ENCODE results near the gene KLF2.
A peak's percentile ranks its signal among the peaks of the same experiment; 100 is the strongest.

Gene KLF2

DNA sequence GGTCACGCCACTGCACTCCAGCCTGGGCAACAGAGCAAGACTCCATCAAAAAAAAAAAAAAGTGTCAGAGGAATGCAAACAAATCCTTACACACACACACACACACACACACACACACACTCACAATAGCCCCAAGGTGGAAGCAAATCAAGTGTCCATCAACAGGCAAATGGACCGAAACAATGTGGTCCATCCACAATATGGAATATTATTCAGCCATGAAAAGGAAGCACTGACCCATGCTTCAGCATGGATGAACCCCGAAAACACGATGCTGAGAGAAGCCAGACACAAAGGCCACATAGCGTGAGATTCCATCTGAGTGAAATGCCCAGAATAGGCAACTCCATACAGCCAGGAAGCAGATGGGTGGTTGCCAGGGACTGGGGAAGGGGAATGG, 16.5 kb upstream of the KLF2 start:
- no peak for DNase-seq

DNA sequence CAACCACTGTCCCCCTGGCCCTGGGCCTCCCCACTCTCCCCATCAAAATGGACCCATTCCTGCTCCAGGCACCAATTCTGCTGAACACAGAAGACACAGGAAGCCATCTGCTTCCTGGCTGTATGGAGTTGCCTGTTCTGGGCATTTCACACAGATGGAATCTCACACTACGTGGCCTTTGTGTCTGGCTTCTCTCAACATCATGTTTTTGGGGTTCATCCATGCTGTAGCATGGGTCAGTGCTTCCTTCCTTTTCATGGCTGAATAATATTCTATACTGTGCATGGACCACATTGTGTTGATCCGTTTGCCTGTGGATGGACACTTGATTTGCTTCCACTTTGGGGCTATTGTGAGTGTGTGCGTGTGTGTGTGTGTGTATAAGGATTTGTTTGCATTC, 15.0 kb upstream of the KLF2 start:
- DNase-seq = no peak

- DNase-seq = no peak
These were observed 8.7 kb upstream of the KLF2 start for GRCh38 chr19:16315825-16316505.

- DNase-seq = no peak
These were observed 8.1 kb upstream of the KLF2 start for GRCh38 chr19:16316506-16316882.

- no peak for DNase-seq
These were observed 5.1 kb upstream of the KLF2 start for GRCh38 chr19:16319481-16319880.

DNA sequence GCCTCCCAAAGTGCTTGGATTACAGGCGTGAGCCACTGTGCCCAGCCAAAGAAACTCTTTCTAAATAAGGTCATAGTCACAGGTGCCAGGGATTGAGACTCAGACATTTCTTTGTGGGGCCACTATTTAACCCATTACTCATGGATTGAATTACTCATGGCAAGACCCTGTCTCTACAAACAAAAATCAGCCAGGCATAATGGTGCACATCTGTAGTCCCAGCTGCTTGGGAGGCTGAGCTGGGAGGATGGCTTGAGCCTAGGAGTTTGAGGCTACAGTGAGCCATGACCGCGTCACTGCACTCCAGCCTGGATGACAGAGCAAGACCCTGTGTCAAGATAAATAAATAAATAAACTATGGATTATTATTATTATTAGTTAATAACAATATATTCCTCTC, 3.6 kb upstream of the KLF2 start:
- no peak for DNase-seq

- DNase-seq = peak; percentile 36
These were observed 518 bp downstream of the KLF2 start for GRCh38 chr19:16325161-16325527.

DNA sequence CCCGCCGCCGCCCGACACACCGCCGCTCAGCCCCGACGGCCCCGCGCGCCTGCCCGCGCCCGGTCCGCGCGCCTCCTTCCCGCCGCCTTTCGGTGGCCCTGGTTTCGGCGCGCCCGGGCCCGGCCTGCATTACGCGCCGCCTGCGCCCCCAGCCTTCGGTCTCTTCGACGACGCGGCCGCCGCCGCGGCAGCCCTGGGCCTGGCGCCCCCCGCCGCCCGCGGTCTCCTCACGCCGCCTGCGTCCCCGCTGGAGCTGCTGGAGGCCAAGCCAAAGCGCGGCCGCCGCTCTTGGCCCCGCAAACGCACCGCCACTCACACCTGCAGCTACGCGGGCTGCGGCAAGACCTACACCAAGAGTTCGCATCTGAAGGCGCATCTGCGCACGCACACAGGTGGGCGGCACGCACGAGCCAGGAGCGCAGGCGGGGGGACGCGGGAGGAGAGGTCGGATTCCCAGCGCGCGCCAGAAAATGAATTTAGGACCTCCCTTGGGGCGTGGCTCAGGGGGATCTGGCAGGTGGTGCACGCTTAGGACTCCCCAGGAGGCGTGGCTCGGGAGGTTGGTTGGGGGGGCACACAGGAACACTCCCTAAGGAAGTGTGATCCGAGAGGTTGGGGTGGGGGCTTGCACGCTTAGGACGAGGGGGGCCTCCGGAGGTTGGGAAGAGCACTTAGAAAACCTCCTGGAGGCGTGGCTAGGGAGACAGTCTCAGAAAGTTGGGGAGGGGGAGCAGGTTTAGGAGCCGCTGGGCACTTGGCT, 1.2 kb downstream of the KLF2 start:
- DNase-seq = peak; percentile 23

GRCh38 chr19:16326401-16327168, 2.0 kb downstream of the KLF2 start:
- peak; percentile 15 for DNase-seq

- no peak for DNase-seq
These were observed 2.5 kb downstream of the KLF2 start for GRCh38 chr19:16327169-16327475.

DNA sequence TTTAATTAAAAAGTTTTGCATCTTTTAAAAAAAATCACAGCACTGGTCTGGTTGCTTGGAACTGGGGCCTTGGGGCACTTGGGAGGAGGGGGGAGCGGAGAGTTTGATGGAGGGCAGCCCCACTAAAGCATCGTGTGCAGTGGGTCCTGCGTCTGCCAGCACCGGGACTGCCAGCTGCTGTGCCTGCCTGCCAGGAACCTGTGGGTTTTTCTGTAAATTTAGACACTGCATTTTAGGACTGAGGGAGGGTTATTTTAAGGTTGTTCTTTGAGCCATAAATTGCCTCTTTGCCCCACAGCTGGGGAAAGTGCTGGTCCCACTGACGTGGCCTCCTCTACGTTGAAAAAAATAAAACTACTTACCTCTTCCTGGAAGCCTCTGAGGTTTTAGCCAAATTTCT, 2.9 kb downstream of the KLF2 start:
- no peak for DNase-seq

GRCh38 chr19:16327911-16328823, 3.5 kb downstream of the KLF2 start:
- peak; percentile 75 for DNase-seq

- peak; percentile 21 for DNase-seq
These were observed 4.3 kb downstream of the KLF2 start for GRCh38 chr19:16328824-16329482.

GRCh38 chr19:16330368-16330801, 5.8 kb downstream of the KLF2 start:
- DNase-seq = peak; percentile 92

GRCh38 chr19:16330806-16331690, 6.4 kb downstream of the KLF2 start:
- DNase-seq = peak; percentile 18

DNA sequence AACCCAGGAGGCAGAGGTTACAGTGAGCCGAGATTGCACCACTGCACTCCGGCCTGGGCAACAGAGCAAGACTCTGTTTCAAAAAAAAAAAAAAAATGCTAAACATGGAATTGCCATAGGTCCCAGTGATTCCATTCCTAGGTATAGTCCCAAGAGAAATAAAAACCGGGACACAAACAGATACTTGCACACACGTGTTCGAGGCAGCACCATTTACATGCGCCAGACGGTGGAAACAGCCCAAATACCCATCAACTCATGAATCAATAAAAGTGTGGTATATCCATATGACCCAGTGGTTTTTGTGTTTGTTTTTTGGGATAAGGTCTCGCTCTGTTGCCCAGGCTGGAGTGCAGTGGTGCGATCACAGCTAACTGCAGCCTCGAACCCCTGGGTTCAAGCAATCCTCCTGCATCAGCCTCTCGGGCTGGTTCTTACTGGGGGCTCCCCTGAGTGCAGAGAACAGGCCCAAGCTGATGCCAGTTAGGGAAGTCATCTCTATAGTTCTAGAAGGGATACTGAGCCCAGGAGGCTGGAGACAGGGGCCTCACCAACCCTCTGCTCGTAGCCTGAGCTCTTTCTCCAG, 8.5 kb downstream of the KLF2 start:
- no peak for DNase-seq

- no peak for DNase-seq
These were observed 9.8 kb downstream of the KLF2 start for GRCh38 chr19:16334411-16334810.

DNA sequence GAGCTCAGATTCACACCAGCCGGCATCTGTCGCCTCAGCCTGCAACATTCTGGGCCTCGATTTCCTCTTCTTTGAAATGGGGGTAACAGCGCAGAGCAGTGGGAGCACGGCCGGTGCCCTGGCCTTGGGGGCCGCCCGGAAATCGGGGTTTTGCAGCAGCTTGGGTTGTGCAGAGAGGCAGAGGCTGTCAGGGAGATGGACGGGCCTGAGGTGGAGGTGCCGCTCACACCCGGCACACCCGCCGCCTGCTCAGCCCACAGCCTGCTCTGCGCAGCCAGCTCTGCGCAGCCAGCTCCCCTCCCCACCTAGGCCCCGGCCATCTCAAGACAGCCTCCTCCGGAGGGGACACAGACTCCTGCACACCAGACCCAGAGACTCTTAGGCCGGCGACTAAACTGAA, 10.6 kb downstream of the KLF2 start:
- DNase-seq = no peak

DNA sequence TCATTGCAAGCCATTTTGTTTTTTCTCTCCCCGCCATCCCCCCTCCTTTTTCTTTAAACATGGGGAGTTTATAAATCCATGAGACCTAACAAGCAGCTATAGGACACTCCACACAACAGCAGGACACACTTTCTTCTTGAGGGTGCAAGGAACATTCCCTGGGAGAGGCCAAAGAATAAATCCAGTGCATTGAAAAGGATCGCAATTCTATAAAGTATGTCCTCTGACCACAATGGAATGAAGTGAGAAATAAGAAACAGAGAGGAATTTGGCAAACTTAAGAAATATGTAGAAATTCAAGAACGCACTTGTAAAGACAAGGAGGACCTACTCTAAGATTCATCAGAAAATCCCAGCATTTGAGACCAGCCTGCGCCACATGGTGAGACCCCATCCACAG, 11.9 kb downstream of the KLF2 start:
- no peak for DNase-seq

GRCh38 chr19:16337809-16338469, 13.3 kb downstream of the KLF2 start:
- no peak for DNase-seq
